ENCODE measurements around the gene ADAM22.

ADAM22 gene

DNA sequence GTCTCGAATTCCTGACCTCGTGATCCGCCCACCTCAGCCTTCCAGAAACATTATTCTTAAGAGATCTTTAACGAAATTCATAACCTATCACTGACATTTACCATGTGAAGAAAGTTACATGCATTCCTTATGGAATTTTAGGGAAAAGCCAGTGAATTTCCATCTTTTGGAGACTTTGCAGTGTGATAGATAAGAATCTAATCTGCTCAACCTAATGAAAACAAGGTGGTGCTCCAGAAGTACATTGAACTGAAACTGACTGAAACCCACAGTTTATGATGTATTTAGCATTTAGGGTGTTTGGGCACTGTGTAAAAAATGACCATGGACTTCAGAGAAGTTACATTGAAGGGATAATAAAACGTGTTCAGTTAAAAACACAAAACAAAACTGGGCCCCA lies 242.1 kb downstream of the ADAM22 start:
- no peak for DNase-seq

DNA sequence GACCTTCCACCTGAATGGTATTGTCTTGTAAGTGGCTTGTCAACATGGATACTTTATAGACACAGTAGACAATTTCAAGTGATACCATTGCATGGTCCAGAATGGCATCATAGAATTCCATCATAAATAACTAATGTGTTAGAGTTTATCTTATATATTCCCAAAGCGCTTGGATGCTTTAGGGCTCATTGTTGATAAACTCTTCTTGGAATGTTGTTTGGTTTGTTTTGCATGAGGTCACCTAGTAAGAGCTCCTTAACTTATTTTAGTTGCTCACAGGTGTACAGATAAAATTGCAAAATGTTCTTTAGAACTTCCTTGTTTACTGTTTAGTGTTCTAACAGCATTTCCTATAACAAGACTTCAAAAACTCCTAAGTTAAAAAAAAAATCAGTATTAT lies 249.0 kb downstream of the ADAM22 start:
- no peak for DNase-seq

DNA sequence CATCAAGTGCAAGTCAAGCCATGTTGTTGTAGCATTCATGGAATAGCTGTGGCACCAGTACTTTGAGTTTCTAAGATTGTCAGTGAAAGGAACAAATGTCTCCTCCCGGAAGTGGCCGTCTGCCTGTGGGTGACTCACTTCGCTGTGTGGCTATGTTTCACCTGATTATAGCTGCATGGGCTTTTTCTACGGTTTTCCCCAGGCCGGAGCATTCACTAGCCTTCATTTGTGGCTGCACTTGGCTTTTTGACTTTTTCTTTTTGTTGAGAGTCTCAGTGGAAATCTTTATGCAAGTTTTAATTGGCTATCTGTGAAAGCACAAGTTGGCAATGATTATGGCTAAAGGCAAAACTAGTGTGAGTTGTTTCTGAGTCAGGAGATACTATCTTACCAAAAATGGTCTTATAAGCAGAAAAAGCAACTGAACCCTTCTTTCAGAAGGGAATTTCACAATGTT lies 250.8 kb downstream of the ADAM22 start:
- DNase-seq, result peak; percentile 11

DNA sequence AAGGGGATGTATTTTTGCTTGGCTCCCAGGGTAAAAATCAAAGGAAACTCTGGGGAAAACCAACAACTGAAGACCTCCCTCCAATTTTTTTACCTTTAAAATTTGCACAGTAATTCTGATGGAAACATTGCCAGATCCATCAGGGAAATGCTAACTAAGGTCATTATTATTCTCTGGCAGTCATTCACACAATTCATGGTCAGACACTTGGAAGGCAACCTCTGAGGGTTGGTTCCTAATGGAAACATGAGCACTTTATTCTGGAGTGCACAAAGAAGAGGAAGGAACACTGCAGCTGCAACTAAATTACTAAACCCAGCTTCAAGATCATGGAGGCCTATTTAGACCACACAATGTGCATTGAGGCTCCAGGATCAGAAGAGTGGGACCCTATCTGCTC lies 251.6 kb downstream of the ADAM22 start:
- no peak for DNase-seq

DNA sequence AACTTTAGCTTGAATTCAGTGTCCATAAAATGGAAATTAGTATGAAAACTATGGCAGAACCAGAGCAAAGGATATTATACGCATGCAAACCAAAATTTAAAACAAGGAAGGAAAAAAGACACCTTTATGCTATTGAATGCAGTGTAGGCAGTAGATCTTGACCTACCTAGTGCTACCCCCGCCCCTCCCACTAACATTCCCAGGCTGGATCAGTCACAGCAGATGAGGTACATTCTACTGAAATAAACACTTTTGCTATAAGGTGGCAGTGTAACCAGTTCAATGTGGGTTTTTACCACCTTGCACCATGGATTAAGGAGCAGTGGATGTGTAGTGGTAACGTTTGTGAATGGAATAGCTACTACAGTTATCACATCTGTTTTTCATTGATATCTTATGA lies 257.9 kb downstream of the ADAM22 start:
- DNase-seq, result no peak

DNA sequence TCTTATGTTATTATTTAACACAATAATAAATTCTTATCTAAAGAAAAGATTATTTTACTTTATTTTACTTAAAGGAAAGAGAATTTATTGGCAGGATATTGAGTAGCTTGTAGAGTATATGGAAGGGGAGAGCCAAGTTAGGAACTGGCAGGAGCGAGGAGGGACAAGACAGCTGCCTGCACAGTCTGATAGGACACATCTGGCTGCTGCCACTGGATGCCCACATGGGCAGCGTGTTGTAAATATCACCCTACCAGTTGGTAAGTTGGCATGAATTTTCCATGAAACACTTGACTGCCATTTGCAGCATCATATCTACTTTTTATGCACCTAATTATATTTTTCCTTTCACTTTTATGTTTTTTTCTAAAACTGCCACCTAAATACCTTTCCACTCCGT lies 266.2 kb downstream of the ADAM22 start:
- DNase-seq, result no peak

DNA sequence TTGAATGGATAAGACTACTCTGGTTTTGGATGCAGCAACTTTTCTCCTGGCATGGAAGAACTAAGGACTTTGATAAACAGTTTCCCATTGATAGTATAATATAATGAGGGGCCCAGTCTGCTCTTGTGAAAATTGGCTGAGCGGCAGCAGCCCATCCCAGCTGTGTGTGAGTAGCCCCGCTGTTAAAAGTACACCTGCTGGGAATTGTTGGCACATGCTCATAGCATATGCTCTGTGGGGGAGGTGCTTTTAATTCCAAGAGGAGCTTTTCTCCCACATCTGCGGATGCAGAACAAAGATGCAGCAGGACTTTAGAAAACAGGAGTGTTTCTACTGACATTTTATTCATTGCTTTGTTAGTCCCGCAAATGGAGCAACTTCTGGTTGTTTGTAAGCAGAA lies 266.7 kb downstream of the ADAM22 start:
- no peak for DNase-seq

DNA sequence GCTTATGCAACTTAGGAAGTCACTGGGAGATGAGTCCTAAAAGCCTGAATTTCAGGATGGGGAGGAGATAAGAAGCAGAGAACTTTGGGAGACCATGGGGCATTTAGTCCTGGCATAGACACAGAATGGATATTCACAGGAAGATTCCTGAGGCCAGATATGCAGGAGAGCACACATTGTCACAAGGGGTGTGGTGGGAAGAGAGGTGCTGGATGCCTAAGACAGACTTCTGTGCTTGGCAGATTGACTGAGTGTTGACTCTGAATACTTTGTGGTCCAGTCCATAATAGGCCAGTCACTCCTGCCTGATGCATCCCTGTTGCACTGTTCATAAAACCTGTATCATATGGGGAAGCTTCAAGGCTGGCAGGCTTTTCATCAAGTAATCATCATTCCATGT lies 267.3 kb downstream of the ADAM22 start:
- DNase-seq, result no peak

DNA sequence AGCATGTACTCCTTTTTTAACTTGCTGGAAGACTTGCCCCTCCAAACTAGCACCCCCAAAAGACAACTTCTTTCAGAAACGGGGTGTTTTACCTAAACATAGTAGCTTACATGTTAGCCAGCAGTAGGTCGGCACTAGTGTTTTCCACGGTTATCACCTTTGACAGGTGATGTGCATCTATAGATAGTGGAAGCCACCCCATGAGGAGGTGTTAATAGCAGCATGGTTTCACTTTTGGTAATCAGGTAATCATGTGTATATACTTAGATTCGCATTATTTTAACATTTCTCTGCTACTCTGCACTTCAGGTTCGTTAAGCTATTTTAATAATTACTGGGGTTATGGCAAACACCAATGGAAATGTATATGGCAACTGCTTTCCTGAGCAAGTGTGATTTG lies 268.2 kb downstream of the ADAM22 start:
- DNase-seq, result no peak

DNA sequence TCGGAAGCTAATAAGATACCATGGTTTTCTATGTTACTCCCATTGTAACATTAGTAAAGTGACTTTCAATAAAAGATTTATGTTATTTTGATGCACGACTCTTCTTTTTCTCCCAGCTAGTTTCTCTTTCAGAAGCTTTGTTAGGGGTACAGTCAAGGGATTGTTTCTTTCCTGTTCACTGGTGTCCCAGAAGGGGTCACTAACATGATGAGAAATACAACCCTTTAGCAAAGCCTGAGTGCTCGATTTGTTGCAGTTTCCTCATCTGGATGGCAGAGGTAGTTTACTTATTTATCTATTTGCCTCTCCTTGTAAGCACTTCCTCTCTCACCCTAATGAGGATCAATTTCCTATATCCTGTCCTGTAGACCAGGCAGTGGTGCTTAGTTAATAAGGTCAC lies 268.7 kb downstream of the ADAM22 start:
- no peak for DNase-seq

DNA sequence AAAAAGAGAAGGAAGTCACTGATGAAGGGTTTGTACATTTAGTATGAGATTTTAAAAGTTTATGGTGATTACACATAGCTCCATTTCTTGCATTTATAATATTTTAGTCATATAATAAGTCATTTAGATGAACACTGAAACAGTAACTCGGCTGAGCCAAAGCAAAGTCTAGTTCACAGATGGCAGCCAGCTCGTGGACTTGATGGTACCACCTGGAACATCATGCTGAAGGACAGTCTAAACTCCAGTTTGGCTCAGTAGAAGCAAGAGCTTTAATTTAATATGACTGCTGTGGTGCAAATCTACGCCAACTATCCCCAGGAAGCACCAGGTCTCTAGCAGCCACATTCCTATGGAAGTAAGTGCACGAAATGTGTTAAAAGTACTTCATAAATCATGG lies 269.4 kb downstream of the ADAM22 start:
- DNase-seq, result no peak

DNA sequence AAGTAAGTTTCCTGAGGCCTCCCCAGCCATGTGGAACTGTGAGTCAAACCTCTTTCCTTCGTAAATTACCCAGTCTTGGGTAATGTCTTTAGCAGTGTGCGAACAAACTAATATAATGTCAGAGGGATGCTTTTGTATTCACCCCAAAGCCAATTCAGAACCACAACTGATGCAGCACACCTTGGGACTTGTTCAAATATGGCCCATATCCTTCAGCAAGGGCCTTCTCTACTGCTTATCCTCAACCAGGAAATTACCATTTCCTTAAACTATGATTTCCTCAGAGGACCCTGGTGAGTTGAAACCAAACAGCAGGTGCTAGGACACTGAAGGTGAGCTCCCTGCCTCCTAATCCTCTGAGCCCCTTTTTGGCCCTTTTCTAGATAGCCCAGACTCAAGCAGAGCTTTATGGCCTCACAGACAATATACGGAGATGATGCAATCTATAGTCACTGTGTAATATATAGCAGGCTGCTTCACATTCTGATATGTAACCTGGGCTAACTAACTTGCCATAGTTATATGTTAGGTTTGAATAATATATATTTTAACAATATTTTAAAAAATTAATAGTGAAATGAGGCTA lies 270.6 kb downstream of the ADAM22 start:
- DNase-seq, result no peak

DNA sequence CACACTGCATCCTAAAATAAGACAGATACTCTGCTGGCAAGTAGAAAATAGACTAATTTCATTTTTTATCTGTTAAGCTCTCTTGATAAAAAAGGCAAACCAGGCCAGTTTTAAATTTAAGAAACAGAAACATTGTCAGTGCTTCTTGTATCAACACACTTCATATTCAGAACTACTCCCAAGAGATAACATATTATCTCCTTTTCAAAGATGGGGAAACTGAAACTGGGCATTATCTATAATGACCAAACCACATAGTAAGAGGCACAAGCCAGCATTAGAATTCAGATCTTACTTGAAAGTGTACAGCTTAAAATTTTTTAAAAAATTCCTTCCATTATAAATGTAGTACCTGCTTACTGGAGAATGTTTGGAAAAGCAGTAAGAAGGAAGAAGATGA lies 271.1 kb downstream of the ADAM22 start:
- DNase-seq, result no peak

DNA sequence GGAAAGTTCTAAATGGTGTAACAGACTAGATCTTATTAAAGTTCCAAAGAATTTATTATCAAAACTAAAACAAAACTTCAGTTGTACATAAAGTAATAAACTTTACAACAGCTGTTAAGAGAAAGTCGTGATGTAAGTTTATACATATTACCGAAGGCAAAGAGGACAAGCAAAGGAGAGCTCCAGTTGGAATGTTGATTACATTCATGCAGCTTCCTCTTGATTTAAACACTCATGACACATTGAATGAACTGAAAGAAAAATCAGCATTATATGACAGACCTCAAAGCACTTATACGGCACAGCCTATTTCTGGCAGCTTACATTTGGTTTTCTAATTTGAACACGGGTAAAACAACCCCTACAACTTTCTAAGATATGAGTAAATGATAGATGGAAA lies 272.2 kb downstream of the ADAM22 start:
- no peak for DNase-seq

DNA sequence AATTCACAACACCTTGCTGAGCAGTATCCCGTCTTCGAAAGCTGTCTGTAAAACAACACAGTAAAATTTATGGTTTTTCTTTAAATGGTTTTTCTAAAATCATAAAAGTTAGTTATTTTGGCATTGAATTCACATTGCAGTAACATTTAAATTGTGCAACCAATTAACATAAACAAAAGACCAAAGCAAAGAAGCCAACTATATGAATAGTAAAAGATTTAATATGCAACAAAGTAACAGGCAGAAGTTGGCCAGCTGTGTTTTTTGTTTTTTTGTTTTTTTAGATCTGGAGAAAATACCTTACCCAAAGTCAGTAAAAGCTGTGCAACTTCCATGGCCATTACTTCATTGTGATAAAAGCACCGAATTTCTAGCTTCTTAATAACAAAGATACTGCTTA lies 274.5 kb downstream of the ADAM22 start:
- DNase-seq, result no peak

DNA sequence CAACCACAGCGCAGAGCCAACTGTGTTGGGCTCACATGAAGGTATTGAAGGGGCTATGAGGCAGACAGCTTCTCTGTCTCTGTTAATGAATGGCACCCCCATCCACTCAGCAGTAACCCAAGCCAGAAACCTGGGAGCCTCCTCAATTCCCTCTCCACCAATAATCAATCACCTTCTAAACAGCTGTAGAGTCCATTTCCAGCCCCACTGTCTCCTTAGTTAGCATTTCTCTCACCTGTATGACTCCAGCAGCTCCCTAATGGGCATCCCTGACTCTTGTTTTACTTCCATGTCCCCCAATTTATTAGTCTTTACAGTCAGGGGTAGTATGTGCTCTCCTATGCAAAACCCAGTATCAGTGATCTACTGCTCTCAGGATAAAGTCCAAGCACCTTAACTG lies 278.9 kb downstream of the ADAM22 start:
- DNase-seq, result no peak

DNA sequence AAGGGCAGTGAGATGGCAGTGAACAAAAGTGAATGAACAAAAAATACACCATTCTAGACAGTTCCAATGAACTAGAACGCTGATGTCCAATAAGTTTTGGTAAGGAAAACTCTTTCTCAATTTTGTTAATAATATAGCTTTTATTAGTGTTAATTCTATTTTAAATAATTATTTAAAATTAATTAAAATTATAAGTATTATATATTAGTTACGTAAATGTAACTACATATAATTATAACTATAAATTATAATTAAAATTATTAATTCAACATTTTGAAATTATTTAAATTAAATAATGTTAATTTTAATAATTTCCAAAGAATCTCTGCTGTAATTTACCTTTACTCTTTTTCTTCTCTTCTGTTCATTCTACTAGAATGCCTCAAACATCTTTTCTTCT lies 280.4 kb downstream of the ADAM22 start:
- no peak for DNase-seq

DNA sequence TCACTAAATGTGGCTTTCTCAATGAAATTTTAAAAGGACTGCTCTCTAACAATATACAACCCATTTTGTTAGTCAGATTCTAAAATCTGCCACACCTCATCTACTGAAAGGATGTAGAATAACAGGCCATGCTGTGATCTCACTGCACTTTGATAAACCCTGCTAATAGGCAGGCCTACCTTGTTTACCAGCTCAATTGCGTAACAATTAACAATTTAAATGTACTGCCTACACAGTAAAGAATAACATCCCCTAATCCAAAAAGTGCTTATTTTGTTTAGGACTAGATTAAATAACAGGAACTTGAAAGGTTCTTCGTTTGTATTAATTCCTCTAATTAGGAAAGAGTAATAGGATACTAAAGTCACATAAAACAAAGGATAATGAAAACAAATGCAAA lies 281.2 kb downstream of the ADAM22 start:
- no peak for DNase-seq

DNA sequence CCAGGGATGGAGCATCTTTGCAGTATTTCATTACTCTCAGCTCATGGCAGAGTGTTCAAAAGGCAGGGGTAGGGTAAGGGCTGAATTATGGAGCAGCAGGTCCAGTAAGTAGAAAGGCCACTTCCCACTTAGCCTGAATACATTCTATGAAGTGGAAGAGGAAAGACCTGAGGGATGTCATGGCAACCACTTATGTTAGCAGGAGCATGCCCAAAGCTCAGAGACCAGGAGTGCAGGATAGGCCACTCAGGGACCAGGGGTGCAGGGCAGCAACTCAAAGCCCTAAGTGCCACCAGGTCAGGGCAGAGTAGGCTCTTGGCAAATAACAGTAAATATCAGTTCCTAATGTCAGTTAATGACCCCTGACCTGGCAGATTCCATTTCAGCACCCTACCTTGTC lies 282.2 kb downstream of the ADAM22 start:
- DNase-seq, result no peak

DNA sequence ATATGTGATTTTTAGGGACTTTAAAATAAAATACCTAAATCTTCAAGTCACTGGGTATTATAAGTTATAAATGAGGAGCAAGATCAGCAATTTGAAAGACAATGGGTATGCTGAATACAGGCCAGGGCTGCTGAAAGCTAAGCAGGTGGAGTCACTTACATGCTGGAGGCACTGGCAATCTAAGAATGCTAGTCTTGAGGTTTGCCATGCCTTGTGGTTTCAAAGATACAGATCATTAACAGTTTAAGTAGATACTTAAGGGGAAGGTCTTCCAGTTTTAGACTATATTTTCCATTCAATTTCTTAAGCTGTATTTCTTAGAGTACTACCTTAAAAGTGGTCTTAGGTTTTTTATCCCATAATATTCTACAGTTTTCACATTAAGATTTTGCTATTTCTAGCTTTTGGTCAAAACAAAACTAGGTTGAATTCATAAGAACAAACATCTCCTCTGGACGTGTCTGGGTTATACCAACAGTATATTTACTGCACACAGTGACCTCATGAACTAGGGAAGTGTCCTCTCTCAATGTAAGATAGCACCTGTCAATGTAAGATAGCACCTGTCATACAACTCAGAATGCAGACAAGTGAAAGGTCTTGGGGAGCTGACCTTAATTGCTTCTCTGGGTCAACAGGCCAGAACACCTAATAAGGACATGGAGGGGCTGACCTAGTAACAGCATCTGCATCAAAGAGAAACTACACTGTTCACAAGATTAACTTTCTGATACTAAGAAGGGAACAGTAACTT lies 283.8 kb downstream of the ADAM22 start:
- no peak for DNase-seq

DNA sequence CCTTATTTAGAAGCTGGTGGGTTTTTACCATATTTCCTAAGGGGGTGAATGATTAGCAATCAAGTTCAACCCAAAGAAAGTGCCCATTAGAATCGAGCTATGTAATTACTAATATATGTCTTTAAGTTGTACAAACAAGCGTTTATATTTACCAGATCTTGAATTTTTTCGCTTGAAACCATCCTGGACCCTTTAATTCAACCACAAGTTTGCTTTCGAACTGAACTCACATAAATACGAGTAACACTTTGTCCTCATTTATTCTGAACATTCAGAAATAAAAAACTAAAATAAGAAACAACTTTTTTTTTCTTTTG lies 284.3 kb downstream of the ADAM22 start:
- no peak for DNase-seq

DNA sequence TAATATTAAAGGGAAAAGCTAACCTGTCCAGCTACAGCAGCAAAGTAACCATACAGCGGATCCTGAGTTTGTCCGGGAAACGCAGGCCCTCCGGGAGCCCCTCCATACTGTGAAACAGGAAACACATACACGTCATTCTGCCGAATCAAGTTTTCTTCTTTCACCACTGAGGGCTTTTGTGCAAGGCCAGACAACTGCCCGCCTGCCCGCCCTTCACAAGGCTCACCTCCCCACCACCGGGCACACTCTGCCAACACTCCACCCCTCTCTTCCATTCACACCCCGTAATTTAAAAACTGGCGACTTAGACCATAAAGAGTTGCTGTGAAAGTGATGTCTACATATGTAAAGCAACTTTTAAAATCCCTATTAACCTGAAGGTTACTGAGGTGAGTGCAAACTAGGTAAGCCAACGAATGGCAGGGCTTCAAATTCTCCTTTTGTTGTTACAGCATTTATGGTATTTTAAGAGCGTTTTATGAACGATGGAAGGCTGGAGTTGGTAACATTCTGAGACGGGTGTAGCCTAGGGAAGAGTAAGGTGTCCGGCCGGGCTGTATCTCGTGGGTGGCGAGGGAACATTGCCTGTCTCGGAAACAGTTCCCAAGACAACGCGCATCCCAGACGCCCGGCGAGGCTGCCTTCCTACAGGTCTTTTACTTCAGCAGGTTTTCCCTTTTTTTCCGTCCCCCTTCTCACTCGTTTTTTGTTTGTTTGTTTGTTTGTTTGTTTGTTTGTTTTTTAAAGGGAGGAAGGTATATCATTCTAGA lies 285.0 kb downstream of the ADAM22 start:
- DNase-seq, result peak; percentile 51

DNA sequence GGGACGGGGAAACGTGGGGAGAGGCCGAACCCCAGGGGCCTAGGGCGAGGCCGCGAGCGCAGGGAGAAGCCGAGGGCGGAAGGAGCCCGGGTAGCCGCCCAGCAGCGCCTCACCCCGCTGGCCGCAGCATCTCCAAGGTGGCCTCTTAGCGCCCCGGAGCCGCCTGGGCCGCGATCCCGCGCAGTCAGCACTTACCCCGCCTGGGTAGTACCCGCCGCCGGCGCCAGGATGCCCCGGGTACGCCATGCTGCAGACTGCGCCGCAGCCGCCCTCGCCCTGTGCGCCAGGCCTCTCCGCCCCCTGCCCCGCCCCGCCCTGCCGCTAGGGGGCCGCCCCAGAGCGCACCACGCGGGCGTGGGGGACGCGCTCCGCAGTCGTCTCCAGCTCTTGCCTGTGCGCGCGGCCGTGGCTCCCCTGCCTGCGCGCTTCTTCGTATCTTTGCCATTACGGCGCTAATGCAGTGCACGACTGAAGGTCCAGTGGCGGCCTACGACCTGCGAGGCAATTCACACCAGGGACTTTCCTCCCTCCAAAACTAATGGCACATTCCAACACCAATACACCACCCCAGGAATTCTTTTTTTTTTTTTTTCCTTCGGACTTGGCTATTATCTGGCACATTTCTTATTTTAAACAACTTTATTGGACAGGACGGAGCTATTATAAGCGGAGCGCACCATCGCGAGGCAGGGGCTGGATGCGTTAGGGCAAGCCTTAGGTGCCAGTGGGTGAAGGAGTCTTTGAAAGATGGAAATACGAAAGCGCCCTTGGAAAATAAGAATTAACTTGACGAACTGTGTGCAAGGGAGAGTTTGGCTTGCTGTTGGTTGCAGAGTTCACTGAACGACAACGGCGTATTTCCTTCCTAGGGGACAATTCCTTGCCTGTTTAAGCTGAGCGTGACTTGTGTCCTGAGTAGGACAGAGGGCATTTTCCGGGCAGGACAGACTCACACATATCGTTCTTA lies 286.0 kb downstream of the ADAM22 start, which contains the start of gene SRI:
Gene SRI (minus strand): TSS at position 258 of the 967 bp plus-strand sequence. CDS start 12 bp downstream, at position 246.
- DNase-seq, result peak; percentile 84

All from fibroblast of skin of right quadriceps (primary cell).